Urothelium cell line (cell line): ENCODE data around the gene ZNF132.

Source experiments
- DNase-seq: peaks from one replicate; pipeline ENCODE4 v3.0.0; 2011; ENCODE audit warnings: low spot score, mixed read lengths
- FAIRE-seq: peaks from 2 replicates; lab custom pipeline; 2011; peaks lifted over from hg19 to GRCh38; lab: Jason Lieb, UNC

ZNF132 gene

GRCh38 chr19:58392945-58393724 is 46.8 kb downstream of the ZNF132 start:
- no peak for FAIRE-seq
- no peak for DNase-seq

- DNase-seq = no peak
- FAIRE-seq = no peak
These were observed 51.8 kb downstream of the ZNF132 start for GRCh38 chr19:58388175-58388526.

- FAIRE-seq (no peak), DNase-seq (no peak)
These were observed 52.4 kb downstream of the ZNF132 start for GRCh38 chr19:58387338-58388174.

- FAIRE-seq (peak; percentile 65), DNase-seq (peak; percentile 99)
These were observed 53.2 kb downstream of the ZNF132 start, which contains the start of gene RPS5 for GRCh38 chr19:58386576-58387337. Gene RPS5, plus strand, starts transcription at chr19:58387269. Its CDS starts 869 bp downstream, at chr19:58388138.

GRCh38 chr19:58385891-58386575 is 53.9 kb downstream of the ZNF132 start:
- DNase-seq (no peak), FAIRE-seq (no peak)

GRCh38 chr19:58385313-58385890 is 54.6 kb downstream of the ZNF132 start:
- FAIRE-seq = no peak

GRCh38 chr19:58382997-58383603 is 56.9 kb downstream of the ZNF132 start:
- FAIRE-seq (no peak), DNase-seq (no peak)

More at GRCh38 chr19:58385313-58385890, 54.6 kb downstream of the ZNF132 start:
- DNase-seq = no peak
